ENCODE results near the gene TIMM8A. TPM values are rescaled to one million over a fixed set of nuclear protein-coding genes. Genes with fewer than 3 reads are reported as not detected.
"Not testable (repeated sequence)": the region's sequence is repeated elsewhere in the genome, so short reads cannot be mapped to it uniquely, and the experiment has no call there.

Gene TIMM8A
- polyA plus RNA-seq, 3 donors: 1.9 to 2.5 (median 2.4) TPM

- H3K36me3 ChIP-seq (replicated peaks in 1 of 2; ENCODE audit: control insufficient read depth in 1 of 2, insufficient read depth in 2 of 2, low read length in 2 of 2): no peaks in the 10 kb centered on the region
- Mint-ChIP-seq H3K4me3 (no peak overlapping the region), H3K4me1 (peaks cover 7% of the 10 kb centered on the region), H3K9me3 (peaks cover 0 to 1% (median 0%) of the 10 kb centered on the region in 7 donors), H3K27ac (peak overlapping the region in 1 of 7 donors; percentile 11), H3K36me3 (no peaks in the 10 kb centered on the region), H3K27me3 (ENCODE audit: low read depth in 3 of 3) (peaks cover 0 to 3% (median 1%) of the 10 kb centered on the region in 3 donors)
- H4K20me1 ChIP-seq (ENCODE audit: insufficient read depth, low read length): no peaks in the 10 kb centered on the region
- H3K9me3 ChIP-seq (replicated peaks in 1 of 2; ENCODE audit: control insufficient read depth in 1 of 2, insufficient read depth in 1 of 2, low read length in 2 of 2): no peaks in the 10 kb centered on the region
- H3K9ac ChIP-seq (ENCODE audit: insufficient read depth, low read length, poor library complexity, severe bottlenecking): no peak overlapping the region
- intact Hi-C loops (cut with micrococcal nuclease): no loop called here
- H3K27ac ChIP-seq (ENCODE audit: low read depth in 1 of 2, low read length in 2 of 2): no peak overlapping the region
- H3K79me2 ChIP-seq (ENCODE audit: insufficient read depth, low read length): no peaks in the 10 kb centered on the region
- no peak overlapping the region for H3K4me3 ChIP-seq (replicated peaks in 1 of 3; ENCODE audit: low read depth in 2 of 3, low read length in 3 of 3)
- no peak overlapping the region for H2AFZ ChIP-seq (ENCODE audit: insufficient read depth, low read depth, low read length, poor library complexity, severe bottlenecking)
- no peaks in the 10 kb centered on the region for H3K27me3 ChIP-seq (ENCODE audit: control insufficient read depth in 2 of 2, insufficient read depth in 2 of 2, low read length in 2 of 2)
- no peak for DNase-seq
- WGBS (ENCODE audit: insufficient coverage): no CpG with 5 or more reads among the region's 4 CpGs
- no peak overlapping the region for H3K4me2 ChIP-seq (replicated peaks; ENCODE audit: extremely low read depth, low read length, poor library complexity, severe bottlenecking)
- peaks cover 3 to 4% of the 10 kb centered on the region in 2 donors for H3K4me1 ChIP-seq (ENCODE audit: control insufficient read depth in 1 of 2, insufficient read depth in 2 of 2, low read length in 2 of 2)
- no peak for TF ChIP-seq CTCF (IDR thresholded peaks at IDR 0.05)
Measured at GRCh38 chrX:101337776-101338271, 10.7 kb downstream of the TIMM8A start.

- H3K79me2 ChIP-seq (ENCODE audit: insufficient read depth, low read length); H3K4me1 Mint-ChIP-seq; H3K9ac ChIP-seq (ENCODE audit: insufficient read depth, low read length, poor library complexity, severe bottlenecking); H3K36me3 Mint-ChIP-seq; intact Hi-C loops (cut with micrococcal nuclease); H3K9me3 ChIP-seq (replicated peaks in 1 of 2; ENCODE audit: control insufficient read depth in 1 of 2, insufficient read depth in 1 of 2, low read length in 2 of 2); H3K4me2 ChIP-seq (replicated peaks; ENCODE audit: extremely low read depth, low read length, poor library complexity, severe bottlenecking); DNase-seq; H3K4me1 ChIP-seq (ENCODE audit: control insufficient read depth in 1 of 2, insufficient read depth in 2 of 2, low read length in 2 of 2); H3K27ac ChIP-seq (ENCODE audit: low read depth in 1 of 2, low read length in 2 of 2); H4K20me1 ChIP-seq (ENCODE audit: insufficient read depth, low read length); H3K4me3 Mint-ChIP-seq; H3K27me3 ChIP-seq (ENCODE audit: control insufficient read depth in 2 of 2, insufficient read depth in 2 of 2, low read length in 2 of 2); H3K4me3 ChIP-seq (replicated peaks in 1 of 3; ENCODE audit: low read depth in 2 of 3, low read length in 3 of 3); H3K9me3 Mint-ChIP-seq; H2AFZ ChIP-seq (ENCODE audit: insufficient read depth, low read depth, low read length, poor library complexity, severe bottlenecking); H3K36me3 ChIP-seq (replicated peaks in 1 of 2; ENCODE audit: control insufficient read depth in 1 of 2, insufficient read depth in 2 of 2, low read length in 2 of 2); H3K27me3 Mint-ChIP-seq (ENCODE audit: low read depth in 3 of 3): not testable (repeated sequence)
- WGBS (ENCODE audit: insufficient coverage): no CpG with 5 or more reads among the region's 7 CpGs
- peak overlapping the region in 1 of 7 donors; percentile 19 for H3K27ac Mint-ChIP-seq
Measured at GRCh38 chrX:101334310-101334709, 14.2 kb downstream of the TIMM8A start.

- H3K4me2 ChIP-seq (replicated peaks; ENCODE audit: extremely low read depth, low read length, poor library complexity, severe bottlenecking); H3K36me3 ChIP-seq (replicated peaks in 1 of 2; ENCODE audit: control insufficient read depth in 1 of 2, insufficient read depth in 2 of 2, low read length in 2 of 2); DNase-seq; H3K27me3 ChIP-seq (ENCODE audit: control insufficient read depth in 2 of 2, insufficient read depth in 2 of 2, low read length in 2 of 2); H3K4me3 Mint-ChIP-seq; H3K27me3 Mint-ChIP-seq (ENCODE audit: low read depth in 3 of 3); H3K4me3 ChIP-seq (replicated peaks in 1 of 3; ENCODE audit: low read depth in 2 of 3, low read length in 3 of 3); H3K9ac ChIP-seq (ENCODE audit: insufficient read depth, low read length, poor library complexity, severe bottlenecking); H3K36me3 Mint-ChIP-seq; H3K27ac ChIP-seq (ENCODE audit: low read depth in 1 of 2, low read length in 2 of 2); H3K79me2 ChIP-seq (ENCODE audit: insufficient read depth, low read length); H4K20me1 ChIP-seq (ENCODE audit: insufficient read depth, low read length); H3K27ac Mint-ChIP-seq; H3K4me1 ChIP-seq (ENCODE audit: control insufficient read depth in 1 of 2, insufficient read depth in 2 of 2, low read length in 2 of 2); intact Hi-C loops (cut with micrococcal nuclease); H3K4me1 Mint-ChIP-seq; H3K9me3 ChIP-seq (replicated peaks in 1 of 2; ENCODE audit: control insufficient read depth in 1 of 2, insufficient read depth in 1 of 2, low read length in 2 of 2); H2AFZ ChIP-seq (ENCODE audit: insufficient read depth, low read depth, low read length, poor library complexity, severe bottlenecking): not testable (repeated sequence)
- 100% methylated on average over 2 of the region's 3 CpGs for WGBS (ENCODE audit: insufficient coverage)
- H3K9me3 Mint-ChIP-seq: peaks cover 0 to 11% (median 7%) of the 10 kb centered on the region in 7 donors
Measured at GRCh38 chrX:101326600-101326999, 21.9 kb downstream of the TIMM8A start.

Measured in CD14-positive monocyte (primary cell).